Renal cortex interstitium (tissue), 3 donors: Measurements from ENCODE around the gene RTN4. TPM values are rescaled to one million over a fixed set of nuclear protein-coding genes. Genes with fewer than 3 reads are reported as not detected.

Experiments used
- polyA plus RNA-seq, 3 donors: library from polyadenylated mRNA; unstranded; fragments of 120-200 nt; gene quantifications; one replicate each; pipeline ENCODE4 v1.2.1, GENCODE V29; 2013; ENCODE audit not compliant: insufficient read length in 3 of 3

The RTN4 gene
- polyA plus RNA-seq, 3 donors, result 316 to 360 (median 352) TPM

Other genes starting within 250 kb of the RTN4 start
- 10 to 100 TPM; 18.4 to 40.3 (median 22.0) TPM for gene CLHC1, start 181.8 kb upstream of the RTN4 start, polyA plus RNA-seq
- 1,000 to 10,000 TPM; 1,597 to 2,241 (median 2,030) TPM for gene RPS27A, start 182.2 kb upstream of the RTN4 start, polyA plus RNA-seq
- 10 to 100 TPM; 38.3 to 50.3 (median 41.6) TPM for gene MTIF2, start 218.8 kb upstream of the RTN4 start, polyA plus RNA-seq